OCI-LY3 (cell line): Measurements from ENCODE around the gene HEMK1.

ENCODE experiments used
- EZH2phosphoT487 ChIP-seq: fragments of 200-600 bp; shearing (Covaris generic); IDR thresholded peaks from 2 replicates; pipeline ENCODE4 v1.6.1; 2018; ENCODE audit warnings: antibody characterized with exemption, mixed run types, low read depth
- TF ChIP-seq, protein P1 (sequence below): fragments of 200-600, 300-600 bp; sonication (generic); IDR thresholded peaks from 2 replicates; pipeline ENCODE4 v1.5.1; 2014; ENCODE audit warnings: antibody characterized with exemption, low read length, low read depth

DNA sequence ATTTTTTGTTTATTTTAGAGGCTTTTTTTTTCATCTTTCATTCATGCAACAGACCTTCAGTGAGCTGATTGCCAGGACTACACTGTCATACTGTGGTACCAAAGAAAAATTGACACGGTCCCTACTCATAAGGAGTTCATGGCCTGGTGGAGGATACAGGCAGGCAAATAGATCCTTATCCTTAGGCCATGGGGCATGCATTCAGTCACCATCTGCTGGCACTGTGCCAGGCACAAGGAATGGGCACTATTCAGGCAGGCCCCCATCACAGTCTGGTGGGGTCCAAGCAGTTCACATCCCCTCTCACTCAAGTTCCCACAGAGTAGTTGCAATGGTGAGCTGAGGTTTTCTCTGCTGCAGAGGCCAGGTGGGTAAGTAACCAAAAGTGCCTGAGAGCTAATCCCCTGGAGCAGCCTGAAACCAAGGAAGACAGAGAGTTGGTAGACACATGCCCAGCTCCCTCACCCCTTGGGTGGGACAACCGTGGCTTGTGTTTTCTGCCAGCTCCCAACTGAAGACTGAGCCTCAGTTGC is 25.0 kb downstream of the HEMK1 start:
- TF ChIP-seq EZH2phosphoT487 = no peak
- TF ChIP-seq, protein P1, sequence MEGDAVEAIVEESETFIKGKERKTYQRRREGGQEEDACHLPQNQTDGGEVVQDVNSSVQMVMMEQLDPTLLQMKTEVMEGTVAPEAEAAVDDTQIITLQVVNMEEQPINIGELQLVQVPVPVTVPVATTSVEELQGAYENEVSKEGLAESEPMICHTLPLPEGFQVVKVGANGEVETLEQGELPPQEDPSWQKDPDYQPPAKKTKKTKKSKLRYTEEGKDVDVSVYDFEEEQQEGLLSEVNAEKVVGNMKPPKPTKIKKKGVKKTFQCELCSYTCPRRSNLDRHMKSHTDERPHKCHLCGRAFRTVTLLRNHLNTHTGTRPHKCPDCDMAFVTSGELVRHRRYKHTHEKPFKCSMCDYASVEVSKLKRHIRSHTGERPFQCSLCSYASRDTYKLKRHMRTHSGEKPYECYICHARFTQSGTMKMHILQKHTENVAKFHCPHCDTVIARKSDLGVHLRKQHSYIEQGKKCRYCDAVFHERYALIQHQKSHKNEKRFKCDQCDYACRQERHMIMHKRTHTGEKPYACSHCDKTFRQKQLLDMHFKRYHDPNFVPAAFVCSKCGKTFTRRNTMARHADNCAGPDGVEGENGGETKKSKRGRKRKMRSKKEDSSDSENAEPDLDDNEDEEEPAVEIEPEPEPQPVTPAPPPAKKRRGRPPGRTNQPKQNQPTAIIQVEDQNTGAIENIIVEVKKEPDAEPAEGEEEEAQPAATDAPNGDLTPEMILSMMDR = no peak
